ENCODE results near the gene SACM1L.

GRCh38 chr3:45657853-45658252, 31.3 kb upstream of the SACM1L start:
- TF ChIP-seq CTCF (IDR thresholded peaks at IDR 0.05) (no peak), POLR2A (IDR thresholded peaks at IDR 0.05) (no peak)

Measured in heart left ventricle (tissue), 13 donors.